ENCODE data around the gene RAD51AP2.

Gene RAD51AP2

DNA sequence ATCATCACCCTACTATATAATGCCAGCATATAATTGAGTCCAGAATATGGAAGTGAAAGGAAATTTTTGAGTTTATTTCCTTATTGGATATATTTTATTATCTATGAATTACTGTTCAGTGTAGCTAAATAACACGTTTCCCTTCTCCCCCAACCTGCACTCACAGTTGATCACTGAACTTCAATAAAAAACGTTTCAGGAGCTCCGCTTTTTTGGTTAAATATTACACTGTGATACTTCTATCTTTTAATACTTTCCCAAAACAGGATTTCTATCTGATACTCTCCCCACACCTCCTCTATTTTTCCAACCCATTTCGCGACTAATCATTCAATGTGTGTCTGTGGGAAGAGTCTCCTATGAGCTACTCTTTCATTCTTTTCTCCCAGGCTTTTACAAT is 29.5 kb upstream of the RAD51AP2 start:
- no peak for DNase-seq (ENCODE audit: insufficient read length, low spot score)
- TF ChIP-seq, protein P1, sequence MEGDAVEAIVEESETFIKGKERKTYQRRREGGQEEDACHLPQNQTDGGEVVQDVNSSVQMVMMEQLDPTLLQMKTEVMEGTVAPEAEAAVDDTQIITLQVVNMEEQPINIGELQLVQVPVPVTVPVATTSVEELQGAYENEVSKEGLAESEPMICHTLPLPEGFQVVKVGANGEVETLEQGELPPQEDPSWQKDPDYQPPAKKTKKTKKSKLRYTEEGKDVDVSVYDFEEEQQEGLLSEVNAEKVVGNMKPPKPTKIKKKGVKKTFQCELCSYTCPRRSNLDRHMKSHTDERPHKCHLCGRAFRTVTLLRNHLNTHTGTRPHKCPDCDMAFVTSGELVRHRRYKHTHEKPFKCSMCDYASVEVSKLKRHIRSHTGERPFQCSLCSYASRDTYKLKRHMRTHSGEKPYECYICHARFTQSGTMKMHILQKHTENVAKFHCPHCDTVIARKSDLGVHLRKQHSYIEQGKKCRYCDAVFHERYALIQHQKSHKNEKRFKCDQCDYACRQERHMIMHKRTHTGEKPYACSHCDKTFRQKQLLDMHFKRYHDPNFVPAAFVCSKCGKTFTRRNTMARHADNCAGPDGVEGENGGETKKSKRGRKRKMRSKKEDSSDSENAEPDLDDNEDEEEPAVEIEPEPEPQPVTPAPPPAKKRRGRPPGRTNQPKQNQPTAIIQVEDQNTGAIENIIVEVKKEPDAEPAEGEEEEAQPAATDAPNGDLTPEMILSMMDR (IDR thresholded peaks at IDR 0.05; ENCODE audit: insufficient read depth, missing control alignments) = no peak
- FAIRE-seq = no peak

DNA sequence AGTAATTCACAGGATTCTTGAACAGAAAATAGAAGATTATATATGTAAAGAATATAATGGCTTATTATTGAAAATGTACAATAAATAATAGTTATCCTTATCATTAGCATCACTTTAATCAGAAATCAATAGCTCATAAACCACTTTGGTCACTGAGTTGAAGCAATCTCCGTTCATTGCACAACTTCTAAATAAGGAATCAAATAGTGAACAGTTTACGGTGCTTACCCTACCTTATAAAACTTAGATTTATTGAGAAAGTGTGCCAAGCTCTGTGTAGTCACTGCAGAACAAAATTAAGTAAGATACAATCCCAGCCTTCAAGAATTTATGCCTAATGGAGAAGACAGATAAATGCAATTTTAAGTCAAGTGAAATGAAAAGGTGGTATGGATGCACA is 29.0 kb upstream of the RAD51AP2 start:
- FAIRE-seq = no peak
- DNase-seq (ENCODE audit: insufficient read length, low spot score) = no peak
- TF ChIP-seq, protein P1 (IDR thresholded peaks at IDR 0.05; ENCODE audit: insufficient read depth, missing control alignments) = no peak

DNA sequence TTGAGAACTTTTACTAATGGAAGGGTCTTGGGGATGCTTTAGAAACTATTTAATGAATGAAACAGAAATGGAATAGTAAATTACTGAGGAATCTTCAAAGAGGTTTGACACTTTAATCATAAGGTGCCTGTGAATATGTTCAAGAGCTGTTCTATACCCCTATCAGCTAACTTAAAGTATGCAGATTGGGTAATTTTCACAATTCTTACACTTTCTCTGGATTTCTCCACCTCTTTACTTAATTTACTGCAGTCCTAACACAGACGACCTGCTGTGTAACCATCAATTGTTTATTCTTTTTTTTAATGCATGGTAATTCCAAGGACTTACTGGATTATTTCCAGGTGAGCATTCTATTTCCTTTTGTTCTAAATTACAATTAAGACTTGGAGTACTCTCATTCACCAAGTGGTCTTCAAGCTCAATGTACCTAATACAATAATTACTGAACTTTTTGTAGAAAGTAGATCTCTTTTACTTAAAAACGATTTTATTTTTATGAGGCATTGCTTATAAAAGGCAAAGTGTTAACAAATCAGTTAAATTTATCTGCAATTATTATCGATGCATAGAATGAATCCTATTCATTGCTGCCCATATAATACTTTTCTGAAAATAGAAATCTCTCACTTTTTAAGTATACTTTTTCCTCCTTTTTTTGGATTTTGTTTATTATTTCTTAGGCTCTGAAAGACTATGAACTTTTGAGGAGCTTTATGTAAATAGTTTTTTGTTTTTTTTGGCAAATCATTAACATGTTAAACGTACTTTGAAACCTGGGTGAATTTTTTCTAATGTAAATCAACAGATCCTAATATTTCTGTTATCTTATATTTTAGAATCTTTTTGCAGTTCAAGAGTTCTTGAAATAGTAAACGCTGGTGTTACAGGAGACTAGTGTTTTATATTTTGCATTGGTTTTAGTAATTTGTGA is 27.7 kb upstream of the RAD51AP2 start:
- FAIRE-seq (no peak), DNase-seq (ENCODE audit: insufficient read length, low spot score) (no peak)
- TF ChIP-seq, protein P1 (IDR thresholded peaks at IDR 0.05; ENCODE audit: insufficient read depth, missing control alignments) = no peak

DNA sequence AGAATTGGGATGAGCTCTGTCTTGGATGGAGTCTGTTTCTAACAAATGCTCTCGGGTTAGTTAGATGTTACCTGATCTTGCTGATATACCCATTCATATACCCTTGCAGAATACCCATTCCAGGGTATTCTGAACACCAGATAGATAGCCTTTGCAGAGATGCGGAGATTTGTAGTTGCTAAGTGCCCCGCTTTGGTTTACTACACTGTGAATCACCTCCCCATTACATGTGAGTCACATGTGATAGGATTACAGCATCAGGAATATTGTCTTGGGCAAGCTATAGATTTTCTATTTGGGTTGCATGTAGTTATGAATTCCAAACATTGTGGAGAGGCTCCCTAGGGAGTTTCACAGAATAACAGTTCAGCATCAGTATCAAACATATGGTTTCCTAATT is 26.0 kb upstream of the RAD51AP2 start:
- DNase-seq (ENCODE audit: insufficient read length, low spot score) (no peak), FAIRE-seq (no peak)
- TF ChIP-seq, protein P1 (IDR thresholded peaks at IDR 0.05; ENCODE audit: insufficient read depth, missing control alignments) = no peak

DNA sequence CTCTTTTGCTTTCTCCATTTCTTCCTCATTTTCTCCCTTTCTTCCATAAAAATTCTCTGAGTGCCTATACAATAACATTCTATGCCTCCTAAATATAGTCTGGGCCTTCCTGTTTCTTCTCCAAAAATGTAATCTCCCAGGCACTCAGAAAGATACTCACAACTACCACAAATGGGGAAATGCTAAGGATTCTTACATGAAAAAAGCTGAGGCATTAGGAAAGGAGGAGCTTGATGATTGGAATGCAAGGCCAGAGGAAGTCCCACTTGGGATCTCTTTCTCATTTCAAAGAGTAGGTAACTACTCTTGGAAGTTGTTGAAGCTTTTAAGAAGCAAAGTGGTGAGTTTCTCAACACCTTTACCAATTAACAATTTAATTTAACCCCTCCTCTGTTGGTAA is 25.6 kb upstream of the RAD51AP2 start:
- TF ChIP-seq, protein P1 (IDR thresholded peaks at IDR 0.05; ENCODE audit: insufficient read depth, missing control alignments) = no peak
- DNase-seq (ENCODE audit: insufficient read length, low spot score) (no peak), FAIRE-seq (no peak)

DNA sequence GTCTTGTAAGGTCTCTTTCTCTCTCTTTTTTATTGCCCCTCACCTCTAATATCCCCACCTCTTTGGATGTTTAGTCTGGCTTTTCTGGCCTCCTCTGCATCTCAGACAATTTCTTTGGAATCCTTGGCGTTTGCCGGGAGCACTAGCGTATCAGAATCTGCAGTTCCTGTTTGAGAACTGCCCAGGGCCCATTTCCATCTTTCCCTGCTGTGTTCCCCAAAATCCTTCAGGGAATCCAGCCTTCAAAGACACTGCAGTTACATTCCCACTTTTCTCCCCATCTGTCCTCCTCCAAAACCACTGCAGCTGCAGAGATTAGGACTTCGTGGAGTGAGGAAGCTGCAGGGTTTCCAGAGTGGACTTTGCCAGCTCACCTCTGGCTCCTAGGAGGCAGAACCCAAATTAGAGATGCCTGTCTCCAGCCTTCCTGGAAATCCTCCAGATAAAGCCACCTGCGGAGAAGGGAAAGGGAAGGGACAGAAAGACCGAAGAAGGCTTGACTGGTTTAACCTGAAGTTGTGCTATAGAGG is 25.0 kb upstream of the RAD51AP2 start:
- DNase-seq (ENCODE audit: insufficient read length, low spot score) (no peak), FAIRE-seq (no peak)
- TF ChIP-seq, protein P1 (IDR thresholded peaks at IDR 0.05; ENCODE audit: insufficient read depth, missing control alignments) = no peak

DNA sequence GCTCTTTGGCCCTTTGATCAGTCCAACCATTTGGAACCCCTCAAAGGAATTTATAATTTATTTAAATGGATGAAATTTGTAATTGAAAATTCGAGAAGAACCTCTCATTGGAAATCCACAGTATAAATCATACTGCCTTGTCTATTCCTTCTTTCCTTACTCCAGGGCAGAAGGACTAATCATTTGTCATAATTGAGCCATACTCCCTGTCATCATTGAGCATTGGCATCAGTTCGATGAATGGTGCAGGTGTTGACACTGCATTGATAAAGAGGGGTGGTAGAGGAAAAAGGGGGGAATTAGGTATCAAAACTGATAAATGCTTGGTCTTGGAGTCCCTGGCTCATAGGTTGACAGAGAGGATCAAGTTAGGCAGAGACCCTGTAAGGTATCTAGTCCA is 24.2 kb upstream of the RAD51AP2 start:
- no peak for FAIRE-seq
- TF ChIP-seq, protein P1 (IDR thresholded peaks at IDR 0.05; ENCODE audit: insufficient read depth, missing control alignments) = no peak
- no peak for DNase-seq (ENCODE audit: insufficient read length, low spot score)
